ENCODE data around the gene SDC4.

DNA sequence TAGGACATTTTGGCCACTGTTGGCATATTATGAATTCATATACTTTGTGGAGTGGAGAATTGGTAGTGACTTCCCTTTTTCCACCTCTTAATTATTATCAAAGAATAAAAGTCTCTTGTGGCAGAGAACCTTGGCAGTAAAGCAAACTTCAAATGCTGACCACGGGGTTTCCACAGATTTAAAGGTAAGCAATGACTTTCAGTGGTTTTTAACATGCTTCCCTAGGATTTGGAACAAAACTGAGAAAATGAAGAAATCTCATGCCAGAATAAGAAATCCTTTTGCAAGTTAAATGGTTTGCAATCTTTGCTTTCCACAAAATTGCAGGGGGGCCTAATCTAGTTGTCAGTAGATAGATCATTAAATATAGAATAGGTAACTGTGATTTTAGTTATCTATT is 2.0 kb upstream of the SDC4 start:
- TF ChIP-seq CTCF (IDR thresholded peaks at IDR 0.05), result no peak
- no peak for TF ChIP-seq POLR2A (IDR thresholded peaks at IDR 0.05)
- no peak for TF ChIP-seq POLR2AphosphoS5 (IDR thresholded peaks at IDR 0.05; ENCODE audit: insufficient read depth in 1 of 2, low read depth in 1 of 2)

Measured in vagina (tissue), 2 donors.